Left ventricle myocardium inferior (tissue), 1 donor: ENCODE data around the gene MCHR2. TPM values are rescaled to one million over a fixed set of nuclear protein-coding genes. Genes with fewer than 3 reads are reported as not detected.

Experiments used
- DNase-seq: peaks from one replicate; pipeline ENCODE4 v3.0.0-alpha.2; 2020
- H3K27ac ChIP-seq: fragments of 200-600 bp; replicated peaks from 2 replicates; pipeline ENCODE4 v1.8.0; 2021
- H3K27me3 ChIP-seq: fragments of 200-600 bp; 2 replicates; pipeline ENCODE4 v1.8.0; 2021; ENCODE audit warnings: low read depth
- H3K36me3 ChIP-seq: fragments of 200-600 bp; 2 replicates; pipeline ENCODE4 v1.8.0; 2021
- H3K4me1 ChIP-seq: fragments of 200-600 bp; 2 replicates; pipeline ENCODE4 v1.8.0; 2021
- H3K4me3 ChIP-seq: fragments of 200-600 bp; 2 replicates; pipeline ENCODE4 v1.8.0; 2021; ENCODE audit warnings: mild to moderate bottlenecking, moderate library complexity
- H3K9me3 ChIP-seq: fragments of 200-600 bp; replicated peaks from 2 replicates; pipeline ENCODE4 v1.8.0; 2021
- CTCF ChIP-seq: fragments of 200-600 bp; IDR thresholded peaks from 2 replicates; pipeline ENCODE4 v1.8.0; 2021; ENCODE audit warnings: antibody characterized with exemption, mild to moderate bottlenecking, borderline replicate concordance
- intact Hi-C: fragments of 100-400 bp; cut with micrococcal nuclease; formaldehyde crosslinking; loops from one replicate; pipeline ENCODE4 v1.11.0; 2022
- total RNA-seq: library from RNA; stranded (reverse); fragmentation: NEBNext Ultra II Directional; extraction: Animal tissue kit (Norgen Biotek cat#: 25700); gene quantifications from one replicate; pipeline ENCODE4 v1.2.1, GENCODE V29; 2021
- donor health status: DM: no; HTN: yes; CAD: no; lungs with severe emphysema.

MCHR2 gene
- total RNA-seq, 1 donor from 2014 or later, result not detected

DNA sequence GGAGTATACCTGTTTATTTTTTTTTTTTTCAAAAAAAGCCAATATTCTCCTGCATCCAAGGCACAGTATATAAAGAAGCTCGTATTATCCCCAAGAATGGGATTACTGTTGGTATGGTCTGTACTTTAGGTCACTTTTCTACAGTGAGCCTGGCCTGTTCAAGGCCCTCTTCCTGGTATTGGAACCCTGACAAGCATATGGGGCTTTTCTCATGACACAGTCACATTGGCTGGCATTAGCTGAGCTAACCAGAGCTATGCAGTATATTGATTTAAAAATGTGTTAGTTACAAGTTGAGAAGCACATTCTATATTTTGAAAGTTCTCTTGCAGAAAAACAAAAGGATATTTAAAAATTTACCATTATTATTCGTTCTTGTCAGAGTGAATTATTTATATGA, 48.0 kb downstream of the MCHR2 start:
- H3K27me3 ChIP-seq, result no peaks in the 10 kb centered on the region
- H3K9me3 ChIP-seq, result no peaks in the 10 kb centered on the region
- no peak overlapping the region for H3K27ac ChIP-seq
- no peak overlapping the region for H3K4me3 ChIP-seq
- no peaks in the 10 kb centered on the region for H3K36me3 ChIP-seq
- no peaks in the 10 kb centered on the region for H3K4me1 ChIP-seq
- no peak for TF ChIP-seq CTCF
- no peak for DNase-seq
- intact Hi-C loops, result no loop called here

GRCh38 chr6:99943846-99944245, 50.2 kb downstream of the MCHR2 start:
- DNase-seq, result no peak
- no peaks in the 10 kb centered on the region for H3K9me3 ChIP-seq
- H3K4me1 ChIP-seq, result no peaks in the 10 kb centered on the region
- no peak overlapping the region for H3K4me3 ChIP-seq
- intact Hi-C loops, result no loop called here
- TF ChIP-seq CTCF, result no peak
- no peaks in the 10 kb centered on the region for H3K27me3 ChIP-seq
- no peak overlapping the region for H3K27ac ChIP-seq
- H3K36me3 ChIP-seq, result no peaks in the 10 kb centered on the region

DNA sequence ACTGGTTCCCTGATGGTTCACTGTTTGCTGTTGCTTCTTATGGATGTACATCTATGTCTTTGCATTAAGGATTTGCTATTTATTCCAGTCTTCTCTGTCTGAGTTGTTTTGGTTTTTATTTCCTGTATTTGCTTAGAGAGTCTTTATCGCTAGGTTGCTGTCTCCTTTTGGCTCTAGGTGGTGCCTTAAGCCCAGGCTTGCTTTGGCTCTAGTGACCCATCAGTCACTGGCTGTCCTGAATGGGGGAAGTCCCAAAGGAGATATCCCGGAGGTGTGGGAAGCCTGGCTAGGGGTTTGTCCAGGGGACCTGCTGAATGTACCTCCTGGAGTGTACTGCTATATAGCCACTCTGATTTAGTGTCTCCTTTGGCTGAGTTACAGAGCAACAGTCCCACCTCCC, 53.4 kb downstream of the MCHR2 start:
- no peak for DNase-seq
- H3K4me1 ChIP-seq, result no peaks in the 10 kb centered on the region
- no peak overlapping the region for H3K4me3 ChIP-seq
- H3K27me3 ChIP-seq, result no peaks in the 10 kb centered on the region
- no peak for TF ChIP-seq CTCF
- intact Hi-C loops, result no loop called here
- no peak overlapping the region for H3K27ac ChIP-seq
- H3K9me3 ChIP-seq, result no peaks in the 10 kb centered on the region
- H3K36me3 ChIP-seq, result no peaks in the 10 kb centered on the region

- intact Hi-C loops, result no loop called here
- no peak for DNase-seq
- H3K27ac ChIP-seq, result no peak overlapping the region
- H3K4me3 ChIP-seq, result no peak overlapping the region
- H3K4me1 ChIP-seq, result no peaks in the 10 kb centered on the region
- H3K27me3 ChIP-seq, result no peaks in the 10 kb centered on the region
- H3K36me3 ChIP-seq, result no peaks in the 10 kb centered on the region
- TF ChIP-seq CTCF, result no peak
- no peaks in the 10 kb centered on the region for H3K9me3 ChIP-seq
Observed at GRCh38 chr6:99933129-99933528, 60.9 kb downstream of the MCHR2 start.

- no peak for TF ChIP-seq CTCF
- no peak overlapping the region for H3K4me3 ChIP-seq
- intact Hi-C loops, result no loop called here
- no peaks in the 10 kb centered on the region for H3K4me1 ChIP-seq
- DNase-seq, result no peak
- H3K36me3 ChIP-seq, result no peaks in the 10 kb centered on the region
- H3K9me3 ChIP-seq, result no peaks in the 10 kb centered on the region
- no peak overlapping the region for H3K27ac ChIP-seq
- peaks cover 13% of the 10 kb centered on the region for H3K27me3 ChIP-seq
Observed at GRCh38 chr6:99912657-99913056, 81.4 kb downstream of the MCHR2 start.
